A549 (cell line): ENCODE results near the gene MT3. TPM values are rescaled to one million over a fixed set of nuclear protein-coding genes. Genes with fewer than 3 reads are reported as not detected.

Experiments
- ATAC-seq, 2 experiments: fragments of 200-7000 bp in 1 of 2; fragments of >200 bp in 1 of 2; cut with Nextera tagmentation in 1 of 2; cut with Tn5 transposase in 1 of 2; 3 replicates each; pipeline versions ENCODE4 v1.8.0 to v1.9.1; 2018 to 2020; ENCODE audit warnings: mild to moderate bottlenecking in 1 of 2, moderate library complexity in 1 of 2
- CTCF ChIA-PET: fragments of 300-600 bp; sonication (Branson Sonifier 250); formaldehyde crosslinking; extraction: SDS; loops from one replicate; lab custom pipeline; 2021; ENCODE audit warnings: antibody characterized with exemption, inconsistent platforms; lab: Yijun Ruan, JAX
- POLR2A ChIA-PET: fragments of 350-600 bp; formaldehyde crosslinking; extraction: SDS; loops from one replicate; lab custom pipeline; 2021; ENCODE audit warnings: antibody characterized with exemption, inconsistent platforms; lab: Yijun Ruan, JAX
- DNase-seq, 2 experiments: peaks; one replicate each; pipeline versions ENCODE4 v3.0.0 to v3.0.0-alpha.2; 2011 to 2016; ENCODE audit warnings: low read depth in 1 of 2, low spot score in 1 of 2
- FAIRE-seq: peaks from 2 replicates; lab custom pipeline; 2011; peaks lifted over from hg19 to GRCh38; lab: Jason Lieb, UNC
- H3K27ac ChIP-seq, 2 experiments: fragments of >200 bp; sonication (Bioruptor Twin); formaldehyde crosslinking; 3 replicates each; pipeline ENCODE4 v1.5.1; 2016 to 2017
- H3K4me1 ChIP-seq: fragments of >200 bp; sonication (Bioruptor Twin); formaldehyde crosslinking; 3 replicates; pipeline ENCODE4 v1.6.1; 2016
- H3K4me2 ChIP-seq: fragments of >200 bp; sonication (Bioruptor Twin); formaldehyde crosslinking; 3 replicates; pipeline ENCODE4 v1.6.1; 2016
- H3K4me3 ChIP-seq: fragments of >200 bp; sonication (Bioruptor Twin); formaldehyde crosslinking; 3 replicates; pipeline ENCODE4 v1.5.1; 2016
- H3K9me3 ChIP-seq: fragments of >200 bp; sonication (Bioruptor Twin); formaldehyde crosslinking; 3 replicates; pipeline ENCODE4 v1.6.1; 2016
- EHF ChIP-seq: fragments of 250-450 bp; sonication (Bioruptor Pico); IDR thresholded peaks from 2 replicates; pipeline ENCODE4 v1.5.0; 2020; ENCODE audit warnings: mild to moderate bottlenecking
- EHMT2 ChIP-seq: fragments of 200-600 bp; sonication (generic); IDR thresholded peaks from 2 replicates; pipeline ENCODE4 v1.6.1; 2016; ENCODE audit warnings: antibody characterized with exemption, low read depth, mild to moderate bottlenecking, moderate library complexity
- EP300 ChIP-seq, 2 experiments: fragments of >200 bp; sonication (Bioruptor Twin); formaldehyde crosslinking; IDR thresholded peaks; 2 replicates in 1 of 2; 3 replicates in 1 of 2; pipeline ENCODE4 v1.6.1; 2016 to 2017
- FOXS1 ChIP-seq: fragments of 250-450 bp; sonication (Bioruptor Pico); IDR thresholded peaks from 2 replicates; pipeline ENCODE4 v1.5.0; 2020; ENCODE audit warnings: mild to moderate bottlenecking, moderate library complexity
- HEYL ChIP-seq: fragments of 250-450 bp; sonication (Bioruptor Pico); IDR thresholded peaks from 2 replicates; pipeline ENCODE4 v1.8.0; 2021; ENCODE audit warnings: mild to moderate bottlenecking, moderate library complexity
- HOXA7 ChIP-seq: fragments of 250-450 bp; sonication (Bioruptor Pico); IDR thresholded peaks from 2 replicates; pipeline ENCODE4 v1.5.0; 2020; ENCODE audit warnings: mild to moderate bottlenecking, moderate library complexity
- HOXB13 ChIP-seq: fragments of 250-450 bp; sonication (Bioruptor Pico); IDR thresholded peaks from 2 replicates; pipeline ENCODE4 v1.5.0; 2020; ENCODE audit warnings: low read depth, mild to moderate bottlenecking, moderate library complexity
- HOXB5 ChIP-seq: fragments of 250-450 bp; sonication (Bioruptor Pico); IDR thresholded peaks from 2 replicates; pipeline ENCODE4 v1.5.0; 2020; ENCODE audit warnings: mild to moderate bottlenecking, moderate library complexity
- JUN ChIP-seq, 2 experiments: fragments of >200 bp; sonication (Bioruptor Twin); formaldehyde crosslinking; IDR thresholded peaks; 2 replicates in 1 of 2; 3 replicates in 1 of 2; pipeline ENCODE4 v1.6.1; 2016 to 2017
- JUNB ChIP-seq: fragments of >200 bp; sonication (Bioruptor Twin); formaldehyde crosslinking; IDR thresholded peaks from 2 replicates; pipeline ENCODE4 v1.6.1; 2016
- MAFK ChIP-seq: fragments of 450-650 bp; IDR thresholded peaks from 2 replicates; pipeline ENCODE4 v1.6.1; 2014; ENCODE audit not compliant: partially characterized antibody
- NPAS2 ChIP-seq: fragments of 250-450 bp; sonication (Bioruptor Pico); IDR thresholded peaks from 2 replicates; pipeline ENCODE4 v1.8.0; 2022; ENCODE audit warnings: mild to moderate bottlenecking, moderate library complexity, borderline replicate concordance
- POLR2A ChIP-seq: IDR thresholded peaks from 2 replicates; pipeline ENCODE4 v1.6.1; 2012; ENCODE audit warnings: mild to moderate bottlenecking, low read length
- POLR2AphosphoS2 ChIP-seq: conservative IDR thresholded peaks from 2 replicates; pipeline ENCODE4 v1.6.1; 2012; ENCODE audit warnings: low read length, improper control_type of control experiment, inconsistent platforms
- RAD21 ChIP-seq, 2 experiments: fragments of >200 bp in 1 of 2; sonication (Bioruptor Twin) in 1 of 2; formaldehyde crosslinking in 1 of 2; IDR thresholded peaks in 1 of 2; conservative IDR thresholded peaks in 1 of 2; 2 replicates in 1 of 2; 3 replicates in 1 of 2; pipeline ENCODE4 v1.6.1; 2012 to 2018; ENCODE audit warnings: inconsistent platforms in 1 of 2
- RARB ChIP-seq: fragments of 250-450 bp; sonication (Bioruptor Pico); IDR thresholded peaks from 2 replicates; pipeline ENCODE4 v1.8.0; 2021; ENCODE audit warnings: mild to moderate bottlenecking, moderate library complexity
- RNF2 ChIP-seq: fragments of 200-600 bp; sonication (generic); IDR thresholded peaks from 2 replicates; pipeline ENCODE4 v1.6.1; 2016; ENCODE audit warnings: low read depth, mild to moderate bottlenecking, antibody characterized with exemption, moderate library complexity, borderline replicate concordance
- TFCP2L1 ChIP-seq: fragments of 250-450 bp; sonication (Bioruptor Pico); IDR thresholded peaks from 2 replicates; pipeline ENCODE4 v1.5.0; 2021; ENCODE audit warnings: mild to moderate bottlenecking
- ZC3H11A ChIP-seq: fragments of 450-650 bp; IDR thresholded peaks from 2 replicates; pipeline ENCODE4 v1.6.1; 2014; ENCODE audit warnings: antibody characterized with exemption, mild to moderate bottlenecking
- ZFP36 ChIP-seq: fragments of 450-650 bp; IDR thresholded peaks from 2 replicates; pipeline ENCODE4 v1.6.1; 2014; ENCODE audit warnings: borderline replicate concordance; ENCODE audit not compliant: partially characterized antibody
- ZNF302 ChIP-seq: fragments of 250-450 bp; sonication (Bioruptor Pico); IDR thresholded peaks from 2 replicates; pipeline ENCODE4 v1.9.0; 2021; ENCODE audit warnings: inconsistent platforms, mild to moderate bottlenecking, moderate library complexity
- WGBS: methylation state at CpG from one replicate; pipeline ENCODE4 v1.1.6; 2017; ENCODE audit errors: missing lambda C conversion rate; 5-methylcytosine and 5-hydroxymethylcytosine counted together
- polyA plus RNA-seq, 4 experiments: library from polyadenylated mRNA; depleted of rRNA in 3 of 4; stranded (reverse); fragments of >200 nt; fragmentation: RNase III in 1 of 4; extraction: RNeasy Plus Mini Kit Qiagen cat#74134 plus additional on column Dnase treatment in 1 of 4; gene quantifications; 2 replicates in 3 of 4; 3 replicates in 1 of 4; pipeline ENCODE4 v1.2.3, GENCODE V29; 2011 to 2017
- TF ChIP-seq, protein P1 (sequence below): fragments of >200 bp; sonication (Bioruptor Twin); formaldehyde crosslinking; IDR thresholded peaks from 2 replicates; pipeline ENCODE4 v1.6.1; 2016
- TF ChIP-seq, protein P2 (sequence below): fragments of 450-650 bp; IDR thresholded peaks from 2 replicates; pipeline ENCODE4 v1.6.1; 2014; ENCODE audit warnings: antibody characterized with exemption

The MT3 gene
- polyA plus RNA-seq, 2 of the 4 experiments (the other 2 are of a cell fraction): 0.16 to 0.21 TPM

- H3K4me2 ChIP-seq: no peak overlapping the region
- no peak for TF ChIP-seq ZFP36
- H3K4me3 ChIP-seq: no peak overlapping the region
- no peak overlapping the region for H3K27ac ChIP-seq
- peaks cover 14% of the 10 kb centered on the region for H3K4me1 ChIP-seq
- DNase-seq (no peak), ATAC-seq (no peak), FAIRE-seq (no peak)
- CTCF ChIA-PET: interaction anchor here (1.0 to 2.6 kb wide), 6 partner anchors 9 to 71 kb away, joined by 4 to 16 read pairs (median 6); no protein-coding TSS in a partner anchor
- no peaks in the 10 kb centered on the region for H3K9me3 ChIP-seq
- WGBS: 73% methylated on average over 10 of the region's 10 CpGs
- POLR2A ChIA-PET: interaction anchor here (0.7 kb wide), 1 partner anchor 12 kb away, joined by 3 read pairs; no protein-coding TSS in a partner anchor
Measured at GRCh38 chr16:56631197-56631596, 41.9 kb downstream of the MT3 start.

- CTCF ChIA-PET: interaction anchor here (1.5 to 2.6 kb wide), 2 partner anchors 11 to 24 kb away, joined by 4 to 16 read pairs; no protein-coding TSS in a partner anchor
- FAIRE-seq: no peak
- Histone ChIP-seq H3K4me1 (peaks cover 10% of the 10 kb centered on the region), H3K27ac (no peak overlapping the region), H3K4me2 (no peak overlapping the region), H3K9me3 (no peaks in the 10 kb centered on the region), H3K4me3 (no peak overlapping the region)
- ATAC-seq: no peak
- DNase-seq: no peak
- WGBS: 91% methylated on average over 14 of the region's 14 CpGs
- no peak for TF ChIP-seq JUNB
- no peak for TF ChIP-seq NPAS2
- TF ChIP-seq ZNF302 (CRISPR knock-in tag): no peak
- TF ChIP-seq, protein P1, sequence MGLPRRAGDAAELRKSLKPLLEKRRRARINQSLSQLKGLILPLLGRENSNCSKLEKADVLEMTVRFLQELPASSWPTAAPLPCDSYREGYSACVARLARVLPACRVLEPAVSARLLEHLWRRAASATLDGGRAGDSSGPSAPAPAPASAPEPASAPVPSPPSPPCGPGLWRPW: no peak
- no peak for TF ChIP-seq RNF2
- TF ChIP-seq HOXA7 (CRISPR knock-in tag): no peak
- TF ChIP-seq POLR2AphosphoS2: no peak
- TF ChIP-seq, protein P2, sequence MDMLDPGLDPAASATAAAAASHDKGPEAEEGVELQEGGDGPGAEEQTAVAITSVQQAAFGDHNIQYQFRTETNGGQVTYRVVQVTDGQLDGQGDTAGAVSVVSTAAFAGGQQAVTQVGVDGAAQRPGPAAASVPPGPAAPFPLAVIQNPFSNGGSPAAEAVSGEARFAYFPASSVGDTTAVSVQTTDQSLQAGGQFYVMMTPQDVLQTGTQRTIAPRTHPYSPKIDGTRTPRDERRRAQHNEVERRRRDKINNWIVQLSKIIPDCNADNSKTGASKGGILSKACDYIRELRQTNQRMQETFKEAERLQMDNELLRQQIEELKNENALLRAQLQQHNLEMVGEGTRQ: no peak
- no peak for TF ChIP-seq TFCP2L1 (CRISPR knock-in tag)
- TF ChIP-seq RAD21 (conservative IDR thresholded peaks at IDR 0.05 in 1 of 2, IDR thresholded peaks at IDR 0.05 in 1 of 2): no peak
- TF ChIP-seq, all 56 proteins: peak for 0
- POLR2A ChIA-PET: no interaction called here
Measured at GRCh38 chr16:56631832-56632155, 42.5 kb downstream of the MT3 start.

DNA sequence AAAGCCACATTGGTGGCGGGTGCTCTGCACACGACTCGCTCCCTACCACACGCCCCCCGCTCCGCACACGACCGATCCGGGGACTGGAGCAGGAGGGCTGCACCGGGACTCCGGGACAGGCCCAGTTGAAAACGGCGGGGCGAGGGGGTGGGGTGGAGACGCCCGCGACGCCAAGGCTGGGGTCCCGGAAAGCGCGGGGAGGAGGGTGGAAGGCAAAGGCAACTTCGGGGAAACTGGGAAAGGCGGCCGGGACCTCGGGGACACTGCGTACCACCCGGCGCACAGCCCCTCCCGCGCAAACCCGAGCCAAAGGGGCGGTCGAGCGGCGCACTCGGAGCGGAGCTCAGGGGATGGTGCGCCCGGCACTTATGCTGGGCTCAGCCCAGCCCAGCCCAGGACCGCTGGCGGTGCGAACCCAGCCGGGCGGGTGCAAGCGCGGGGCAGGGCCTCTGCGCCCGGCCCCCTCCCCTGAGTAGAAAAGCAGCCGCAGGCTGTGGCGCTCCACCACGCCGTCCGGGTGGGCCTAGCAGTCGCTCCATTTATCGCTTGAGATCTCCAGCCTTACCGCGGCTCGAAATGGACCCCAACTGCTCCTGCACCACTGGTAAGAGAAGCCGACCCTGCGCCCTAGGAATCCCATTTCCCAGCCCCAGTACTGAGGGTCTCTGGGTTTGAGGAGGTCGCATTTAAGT, 43.0 kb downstream of the MT3 start, which contains the start of gene MT1M:
Gene MT1M, plus strand, starts transcription at position 504 of the 692 bp plus-strand sequence. Its CDS starts 73 bp downstream, at position 577.
- ATAC-seq (no peak), DNase-seq (no peak), FAIRE-seq (no peak)
- Histone ChIP-seq H3K4me3 (no peak within 1 kb of the TSS), H3K4me1 (peaks cover 5% of the 10 kb centered on the region), H3K27ac (no peak within 1 kb of the TSS), H3K9me3 (no peaks in the 10 kb centered on the region), H3K4me2 (no peak within 1 kb of the TSS)
- TF ChIP-seq POLR2A: no peak
- no peak for TF ChIP-seq HOXB13 (CRISPR knock-in tag)
- TF ChIP-seq, protein P1: no peak
- no peak for TF ChIP-seq MAFK
- no peak for TF ChIP-seq HEYL (CRISPR knock-in tag)
- no peak for TF ChIP-seq ZC3H11A
- no peak for TF ChIP-seq HOXB5 (CRISPR knock-in tag)
- TF ChIP-seq RARB (CRISPR knock-in tag): no peak
- no peak for TF ChIP-seq EHMT2
- no peak for TF ChIP-seq JUN (IDR thresholded peaks at IDR 0.05)
- no peak for TF ChIP-seq JUNB
- no peak for TF ChIP-seq FOXS1
- no peak for TF ChIP-seq EP300 (IDR thresholded peaks at IDR 0.05)
- TF ChIP-seq EHF (CRISPR knock-in tag): no peak
- CTCF ChIA-PET: interaction anchor here (1.5 to 25.6 kb wide), 3 partner anchors 11 to 24 kb away, joined by 4 to 340 read pairs (median 16); partner anchors contain the start of gene MT2A
- 89% methylated on average over 51 of the region's 61 CpGs for WGBS
- POLR2A ChIA-PET: no interaction called here
